ENCODE measurements around the gene KPNA3.
A peak's percentile ranks its signal among the peaks of the same experiment; 100 is the strongest.

The KPNA3 gene

DNA sequence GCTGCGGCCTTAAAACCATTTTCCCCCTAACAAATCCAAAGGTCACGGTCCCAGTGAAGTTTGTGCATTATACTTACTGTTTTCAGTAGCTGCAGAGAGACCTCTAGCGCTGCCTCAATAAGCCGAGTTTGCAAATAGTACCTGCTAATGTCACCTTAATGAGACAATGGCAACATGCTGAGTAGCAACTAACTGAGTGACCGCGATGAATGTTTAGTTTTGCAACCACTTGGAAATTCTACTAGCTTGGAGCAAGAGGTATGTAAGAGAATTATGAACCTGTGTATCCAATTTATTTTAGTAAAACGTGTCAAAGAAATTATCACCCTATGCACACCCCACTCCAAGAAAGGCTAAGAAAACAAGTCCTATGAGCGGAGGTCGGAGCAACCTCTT lies 1.2 kb downstream of the KPNA3 start:
- TF ChIP-seq, protein P1, sequence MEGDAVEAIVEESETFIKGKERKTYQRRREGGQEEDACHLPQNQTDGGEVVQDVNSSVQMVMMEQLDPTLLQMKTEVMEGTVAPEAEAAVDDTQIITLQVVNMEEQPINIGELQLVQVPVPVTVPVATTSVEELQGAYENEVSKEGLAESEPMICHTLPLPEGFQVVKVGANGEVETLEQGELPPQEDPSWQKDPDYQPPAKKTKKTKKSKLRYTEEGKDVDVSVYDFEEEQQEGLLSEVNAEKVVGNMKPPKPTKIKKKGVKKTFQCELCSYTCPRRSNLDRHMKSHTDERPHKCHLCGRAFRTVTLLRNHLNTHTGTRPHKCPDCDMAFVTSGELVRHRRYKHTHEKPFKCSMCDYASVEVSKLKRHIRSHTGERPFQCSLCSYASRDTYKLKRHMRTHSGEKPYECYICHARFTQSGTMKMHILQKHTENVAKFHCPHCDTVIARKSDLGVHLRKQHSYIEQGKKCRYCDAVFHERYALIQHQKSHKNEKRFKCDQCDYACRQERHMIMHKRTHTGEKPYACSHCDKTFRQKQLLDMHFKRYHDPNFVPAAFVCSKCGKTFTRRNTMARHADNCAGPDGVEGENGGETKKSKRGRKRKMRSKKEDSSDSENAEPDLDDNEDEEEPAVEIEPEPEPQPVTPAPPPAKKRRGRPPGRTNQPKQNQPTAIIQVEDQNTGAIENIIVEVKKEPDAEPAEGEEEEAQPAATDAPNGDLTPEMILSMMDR (IDR thresholded peaks at IDR 0.05; ENCODE audit: low read depth, low read length, missing control alignments): peak; percentile 10
- no peak for DNase-seq (ENCODE audit: low read depth)
- H3K4me3 ChIP-seq (ENCODE audit: low read depth, low read length): peak overlapping the region; percentile 69
- in situ Hi-C loops (cut with HindIII; ENCODE audit: low sequenced_read_pairs): no loop called here

DNA sequence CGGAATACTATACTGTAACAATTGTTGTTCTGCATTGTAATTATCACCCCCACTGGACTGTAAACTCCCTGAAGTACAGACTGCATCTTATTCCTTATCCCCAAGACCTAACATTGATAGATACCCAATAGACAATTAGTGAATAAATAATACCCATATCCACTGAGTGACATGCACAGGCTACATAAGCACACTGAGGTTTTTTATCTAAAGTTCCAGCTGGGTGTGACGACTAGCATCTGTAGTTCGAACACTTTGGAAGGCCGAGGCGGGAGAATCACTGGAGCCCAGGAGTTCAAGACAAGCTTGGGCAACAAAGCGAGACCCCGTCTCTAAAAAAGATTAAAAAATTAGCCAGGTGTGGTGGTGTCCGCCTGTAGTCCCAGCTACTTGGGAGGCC lies 2.5 kb downstream of the KPNA3 start:
- no peak for DNase-seq (ENCODE audit: low read depth)
- no peak overlapping the region for H3K4me3 ChIP-seq (ENCODE audit: low read depth, low read length)
- TF ChIP-seq, protein P1 (IDR thresholded peaks at IDR 0.05; ENCODE audit: low read depth, low read length, missing control alignments): no peak
- in situ Hi-C loops (cut with HindIII; ENCODE audit: low sequenced_read_pairs): no loop called here

DNA sequence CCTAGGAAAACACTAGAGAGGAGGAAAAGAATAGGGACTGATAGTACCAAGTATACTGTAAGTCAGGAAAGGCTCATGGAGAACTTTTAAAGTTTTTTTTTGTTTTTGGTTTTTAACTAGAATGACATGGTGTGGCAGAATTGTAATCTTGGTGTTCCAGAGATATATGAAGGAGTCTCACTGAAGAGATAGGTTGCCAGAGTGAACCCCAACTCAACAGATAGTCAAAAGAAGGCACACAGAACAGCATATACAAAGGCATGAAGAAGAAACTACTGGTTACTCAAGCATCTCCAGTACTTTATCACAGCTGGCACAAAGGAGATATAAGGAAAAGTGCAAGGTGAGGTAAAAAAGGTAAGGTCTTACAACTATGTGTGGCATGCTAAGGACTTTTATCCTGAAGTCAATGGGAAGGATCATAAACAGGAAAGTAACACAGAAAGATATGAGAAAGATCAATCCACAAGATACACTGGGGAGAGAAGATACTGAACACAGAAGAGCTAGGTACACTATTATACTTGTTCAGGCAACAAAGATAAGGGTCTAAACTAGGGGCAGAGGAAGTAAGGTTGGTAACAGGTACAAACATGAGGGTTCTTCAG lies 6.0 kb downstream of the KPNA3 start:
- TF ChIP-seq, protein P1 (IDR thresholded peaks at IDR 0.05; ENCODE audit: low read depth, low read length, missing control alignments): no peak
- H3K4me3 ChIP-seq (ENCODE audit: low read depth, low read length): no peak overlapping the region
- in situ Hi-C loops (cut with HindIII; ENCODE audit: low sequenced_read_pairs): no loop called here
- DNase-seq (ENCODE audit: low read depth): no peak

DNA sequence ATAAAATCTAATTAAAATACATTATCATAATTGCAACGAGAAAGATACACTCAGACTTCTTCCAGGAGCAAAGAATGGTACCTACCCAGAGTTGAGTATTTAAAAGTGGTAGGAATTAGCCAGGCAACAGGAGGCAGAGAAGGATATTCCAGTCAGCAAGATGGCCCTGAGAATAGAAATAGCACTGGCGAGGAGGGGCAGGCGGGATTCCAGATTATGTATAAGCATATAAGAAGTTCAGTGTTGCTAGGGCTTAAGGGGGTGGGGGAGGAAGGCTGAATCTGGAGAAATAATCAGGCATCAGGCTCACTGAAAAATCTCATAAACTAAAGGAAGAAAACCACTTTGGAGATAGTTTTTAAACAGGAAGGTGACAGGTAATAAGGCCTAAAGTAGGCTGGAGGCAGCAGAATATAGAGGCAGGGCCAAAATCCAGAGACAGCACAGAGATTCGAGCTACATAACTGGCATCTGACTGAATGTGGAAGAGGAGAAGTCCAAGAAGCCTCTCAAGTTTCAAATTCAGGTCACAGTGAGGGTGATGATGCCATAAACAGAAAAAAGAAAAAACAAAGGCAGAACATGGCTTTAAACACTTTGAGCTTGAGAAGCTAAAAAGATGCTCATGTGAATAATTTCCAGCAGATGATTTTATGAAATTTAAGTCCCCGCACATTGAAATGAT lies 7.5 kb downstream of the KPNA3 start:
- H3K4me3 ChIP-seq (ENCODE audit: low read depth, low read length): no peak overlapping the region
- in situ Hi-C loops (cut with HindIII; ENCODE audit: low sequenced_read_pairs): no loop called here
- DNase-seq (ENCODE audit: low read depth): no peak
- TF ChIP-seq, protein P1 (IDR thresholded peaks at IDR 0.05; ENCODE audit: low read depth, low read length, missing control alignments): no peak

DNA sequence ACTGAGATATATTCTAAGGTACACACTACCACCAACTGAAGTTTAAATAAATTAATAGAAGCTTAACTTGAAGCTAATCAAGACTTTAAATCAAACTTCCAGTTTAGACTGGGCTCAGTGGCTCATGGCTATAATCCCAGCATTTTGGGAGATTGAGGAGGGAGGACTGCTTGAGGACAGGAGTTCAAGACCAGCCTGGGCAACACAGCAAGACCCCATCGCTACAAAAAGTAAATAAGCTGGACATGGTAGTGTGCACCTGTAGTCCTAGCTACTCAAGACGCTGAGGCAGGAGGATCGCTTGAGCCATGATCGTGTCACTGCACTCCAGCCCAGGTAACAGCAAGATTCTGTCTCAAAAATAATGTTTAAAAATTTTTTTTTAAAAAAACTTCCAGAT lies 8.6 kb downstream of the KPNA3 start:
- DNase-seq (ENCODE audit: low read depth): no peak
- in situ Hi-C loops (cut with HindIII; ENCODE audit: low sequenced_read_pairs): no loop called here
- no peak overlapping the region for H3K4me3 ChIP-seq (ENCODE audit: low read depth, low read length)
- TF ChIP-seq, protein P1 (IDR thresholded peaks at IDR 0.05; ENCODE audit: low read depth, low read length, missing control alignments): no peak

DNA sequence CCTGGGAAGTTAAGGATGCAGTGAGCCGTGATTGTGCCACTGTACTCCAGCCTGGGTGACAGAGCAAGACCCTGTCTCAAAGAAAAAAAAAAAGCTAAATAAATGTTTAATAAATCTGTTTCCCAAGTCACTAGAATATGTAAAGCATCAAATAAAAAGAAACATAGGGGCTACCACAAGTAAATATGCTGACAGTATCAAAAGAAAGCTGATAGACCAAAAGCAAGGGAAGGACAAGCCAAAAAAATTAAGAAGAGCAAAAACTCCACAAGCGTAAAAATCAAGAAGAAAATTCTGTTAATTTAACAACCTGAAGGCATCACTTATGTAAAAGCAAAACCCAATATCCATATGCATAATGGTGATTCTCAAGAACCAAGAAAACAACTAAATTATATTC lies 9.7 kb downstream of the KPNA3 start:
- TF ChIP-seq, protein P1 (IDR thresholded peaks at IDR 0.05; ENCODE audit: low read depth, low read length, missing control alignments): no peak
- in situ Hi-C loops (cut with HindIII; ENCODE audit: low sequenced_read_pairs): no loop called here
- H3K4me3 ChIP-seq (ENCODE audit: low read depth, low read length): no peak overlapping the region
- DNase-seq (ENCODE audit: low read depth): no peak
